Left lung (tissue), 10 donors: ENCODE data around the gene LY6G5C. TPM values are rescaled to one million over a fixed set of nuclear protein-coding genes. Genes with fewer than 3 reads are reported as not detected.

Experiments used
- ATAC-seq: fragments of 200-7000 bp; cut with Tn5 transposase; one replicate; pipeline ENCODE4 v1.9.1; 2020; ENCODE audit warnings: moderate library complexity
- DNase-seq, 4 donors: peaks; one replicate each; pipeline ENCODE4 v3.0.0-alpha.2; 2013 to 2020
- H3K27ac ChIP-seq, 2 donors: fragments of 200-600 bp; sonication (generic) in 1 of 2; one replicate each; pipeline versions ENCODE4 v1.5.0 to v1.8.0; 2020 to 2021
- H3K27me3 ChIP-seq, 2 donors: fragments of 200-600 bp; sonication (generic) in 1 of 2; one replicate each; pipeline versions ENCODE4 v1.5.0 to v1.8.0; 2020 to 2021
- H3K36me3 ChIP-seq, 2 donors: fragments of 200-600 bp; sonication (generic) in 1 of 2; one replicate each; pipeline versions ENCODE4 v1.5.0 to v1.8.0; 2020 to 2021
- H3K4me1 ChIP-seq, 2 donors: fragments of 200-600 bp; one replicate each; pipeline ENCODE4 v1.8.0; 2021
- H3K4me3 ChIP-seq, 2 donors: fragments of 200-600 bp; sonication (generic) in 1 of 2; one replicate each; pipeline versions ENCODE4 v1.5.0 to v1.8.0; 2020 to 2021; ENCODE audit warnings: mild to moderate bottlenecking in 1 of 2
- H3K9me3 ChIP-seq, 2 donors: fragments of 200-600 bp; sonication (generic) in 1 of 2; one replicate each; pipeline versions ENCODE4 v1.5.0 to v1.8.0; 2020 to 2021
- intact Hi-C, 2 donors: fragments of 100-400 bp; cut with DNase I; formaldehyde crosslinking; loops; one replicate each; pipeline versions ENCODE4 v1.11.2 to v1.14.2; 2022
- polyA plus RNA-seq, 6 donors: library from polyadenylated mRNA; unstranded; fragments of 120-200 nt; gene quantifications; one replicate each; pipeline ENCODE4 v1.2.1, GENCODE V29; 2013; ENCODE audit not compliant: insufficient read length in 6 of 6
- total RNA-seq, 2 donors: library from RNA; stranded (reverse); fragmentation: NEBNext Ultra II Directional; extraction: Animal tissue kit (Norgen Biotek cat#: 25700); gene quantifications; one replicate each; pipeline ENCODE4 v1.2.1, GENCODE V29; 2021
- TF ChIP-seq, protein P1 (sequence below), 2 donors: fragments of 200-600 bp; sonication (generic) in 1 of 2; IDR thresholded peaks; one replicate each; pipeline versions ENCODE4 v1.5.0 to v1.8.0; 2021; ENCODE audit warnings: antibody characterized with exemption in 2 of 2
- donor health status: DM: no; HTN: yes; CAD: no.
- donor health status: DM: no; HTN: no; CAD: no.

LY6G5C gene
- total and polyA plus RNA-seq, 8 donors, result 2.9 to 6.3 (median 3.7) TPM

DNA sequence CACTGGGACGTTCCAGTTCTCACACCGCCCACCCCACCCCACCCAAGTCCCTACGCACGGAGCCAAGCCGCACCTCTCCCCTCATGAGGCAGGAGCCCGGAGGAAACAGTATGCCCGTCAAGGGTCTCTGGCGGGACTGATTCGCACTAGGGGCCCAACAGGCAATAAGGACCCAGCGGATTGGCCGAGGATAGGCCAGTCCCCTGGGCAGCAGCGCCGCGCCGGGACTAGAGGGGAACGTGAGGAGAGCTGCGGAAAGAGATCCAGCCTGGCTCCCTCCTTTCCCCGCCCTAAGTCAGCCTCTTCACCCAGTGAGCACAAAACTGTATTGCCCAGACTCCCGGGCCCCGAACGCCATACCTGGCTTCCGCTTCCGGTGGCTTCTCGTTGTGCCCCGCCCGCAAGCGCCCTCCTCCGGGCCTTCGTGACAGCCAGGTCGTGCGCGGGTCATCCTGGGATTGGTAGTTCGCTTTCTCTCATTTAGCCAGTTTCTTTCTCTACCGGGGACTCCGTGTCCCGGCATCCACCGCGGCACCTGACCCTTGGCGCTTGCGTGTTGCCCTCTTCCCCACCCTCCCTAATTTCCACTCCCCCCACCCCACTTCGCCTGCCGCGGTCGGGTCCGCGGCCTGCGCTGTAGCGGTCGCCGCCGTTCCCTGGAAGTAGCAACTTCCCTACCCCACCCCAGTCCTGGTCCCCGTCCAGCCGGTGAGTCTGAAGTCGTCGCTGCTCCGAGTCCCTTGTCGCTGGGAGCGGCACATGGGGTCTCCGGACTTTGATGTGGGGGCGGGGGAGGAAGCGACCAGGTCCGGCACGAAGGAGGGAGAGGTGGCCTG, 15.1 kb downstream of the LY6G5C start, which contains the start of gene CSNK2B:
TSS of gene CSNK2B (plus strand) at position 580 of the 836 bp plus-strand sequence. CDS start 752 bp downstream, outside the sequence.
- Histone ChIP-seq H3K4me1 (peaks cover 19 to 58% of the 10 kb centered on the region in 2 donors), H3K27ac (peak within 1 kb of the TSS; percentile 93 to 94), H3K36me3 (peaks cover 0 to 62% of the 10 kb centered on the region in 2 donors), H3K9me3 (no peaks in the 10 kb centered on the region), H3K27me3 (no peaks in the 10 kb centered on the region), H3K4me3 (peak within 1 kb of the TSS; percentile 57 to 66)
- intact Hi-C loops, result no loop called here
- peak; percentile 97 to 99 (median 98) for DNase-seq
- TF ChIP-seq, protein P1, sequence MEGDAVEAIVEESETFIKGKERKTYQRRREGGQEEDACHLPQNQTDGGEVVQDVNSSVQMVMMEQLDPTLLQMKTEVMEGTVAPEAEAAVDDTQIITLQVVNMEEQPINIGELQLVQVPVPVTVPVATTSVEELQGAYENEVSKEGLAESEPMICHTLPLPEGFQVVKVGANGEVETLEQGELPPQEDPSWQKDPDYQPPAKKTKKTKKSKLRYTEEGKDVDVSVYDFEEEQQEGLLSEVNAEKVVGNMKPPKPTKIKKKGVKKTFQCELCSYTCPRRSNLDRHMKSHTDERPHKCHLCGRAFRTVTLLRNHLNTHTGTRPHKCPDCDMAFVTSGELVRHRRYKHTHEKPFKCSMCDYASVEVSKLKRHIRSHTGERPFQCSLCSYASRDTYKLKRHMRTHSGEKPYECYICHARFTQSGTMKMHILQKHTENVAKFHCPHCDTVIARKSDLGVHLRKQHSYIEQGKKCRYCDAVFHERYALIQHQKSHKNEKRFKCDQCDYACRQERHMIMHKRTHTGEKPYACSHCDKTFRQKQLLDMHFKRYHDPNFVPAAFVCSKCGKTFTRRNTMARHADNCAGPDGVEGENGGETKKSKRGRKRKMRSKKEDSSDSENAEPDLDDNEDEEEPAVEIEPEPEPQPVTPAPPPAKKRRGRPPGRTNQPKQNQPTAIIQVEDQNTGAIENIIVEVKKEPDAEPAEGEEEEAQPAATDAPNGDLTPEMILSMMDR (IDR thresholded peaks at IDR 0.05), result peak in 1 of 2 donors; percentile 26
- peak; percentile 93 for ATAC-seq

DNA sequence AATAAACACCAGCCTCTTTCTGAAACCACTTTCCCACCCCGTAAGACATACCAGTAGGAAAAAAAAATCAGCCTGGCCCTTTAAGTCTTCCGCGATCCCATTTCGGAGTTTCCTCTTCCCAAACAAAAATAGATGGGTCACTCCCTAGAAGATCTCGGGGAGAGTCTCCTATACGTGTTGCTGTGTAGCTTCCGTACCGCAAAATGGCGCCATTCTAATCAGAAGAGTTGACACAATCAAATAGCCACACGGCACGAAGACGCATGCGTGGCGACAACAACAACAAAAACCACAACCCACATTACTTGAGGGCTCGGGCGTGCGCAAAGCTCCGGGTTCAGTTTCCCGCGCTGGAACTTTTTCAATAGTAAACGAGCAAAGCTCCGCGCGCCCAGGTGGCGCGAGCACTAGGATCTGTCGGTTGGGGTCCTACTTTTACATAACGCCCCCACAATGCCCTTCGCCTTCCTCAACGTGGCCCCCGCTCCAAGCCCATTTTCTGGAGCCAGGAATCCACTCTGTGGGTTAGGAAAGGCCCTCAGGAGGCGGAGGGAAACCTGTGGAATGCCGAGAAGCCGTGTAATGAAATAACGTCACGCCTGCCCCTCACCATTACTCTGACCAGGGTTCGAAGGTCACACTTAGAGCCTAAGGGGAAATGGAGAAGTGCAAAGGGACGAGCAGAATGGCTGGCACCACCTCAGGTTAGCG, 15.9 kb downstream of the LY6G5C start, which contains the start of gene GPANK1:
TSS of gene GPANK1 (minus strand) at position 208 of the 711 bp plus-strand sequence. CDS start 519 bp downstream, outside the sequence.
- Histone ChIP-seq H3K36me3 (peaks cover 0 to 54% of the 10 kb centered on the region in 2 donors), H3K9me3 (no peaks in the 10 kb centered on the region), H3K27ac (peak within 1 kb of the TSS; percentile 93 to 94), H3K27me3 (no peaks in the 10 kb centered on the region), H3K4me3 (peak within 1 kb of the TSS; percentile 57 to 66), H3K4me1 (peaks cover 19 to 60% of the 10 kb centered on the region in 2 donors)
- DNase-seq, result peak; percentile 90 to 96 (median 94)
- intact Hi-C loops, result no loop called here
- TF ChIP-seq, protein P1 (IDR thresholded peaks at IDR 0.05), result no peak
- ATAC-seq, result peak; percentile 73

DNA sequence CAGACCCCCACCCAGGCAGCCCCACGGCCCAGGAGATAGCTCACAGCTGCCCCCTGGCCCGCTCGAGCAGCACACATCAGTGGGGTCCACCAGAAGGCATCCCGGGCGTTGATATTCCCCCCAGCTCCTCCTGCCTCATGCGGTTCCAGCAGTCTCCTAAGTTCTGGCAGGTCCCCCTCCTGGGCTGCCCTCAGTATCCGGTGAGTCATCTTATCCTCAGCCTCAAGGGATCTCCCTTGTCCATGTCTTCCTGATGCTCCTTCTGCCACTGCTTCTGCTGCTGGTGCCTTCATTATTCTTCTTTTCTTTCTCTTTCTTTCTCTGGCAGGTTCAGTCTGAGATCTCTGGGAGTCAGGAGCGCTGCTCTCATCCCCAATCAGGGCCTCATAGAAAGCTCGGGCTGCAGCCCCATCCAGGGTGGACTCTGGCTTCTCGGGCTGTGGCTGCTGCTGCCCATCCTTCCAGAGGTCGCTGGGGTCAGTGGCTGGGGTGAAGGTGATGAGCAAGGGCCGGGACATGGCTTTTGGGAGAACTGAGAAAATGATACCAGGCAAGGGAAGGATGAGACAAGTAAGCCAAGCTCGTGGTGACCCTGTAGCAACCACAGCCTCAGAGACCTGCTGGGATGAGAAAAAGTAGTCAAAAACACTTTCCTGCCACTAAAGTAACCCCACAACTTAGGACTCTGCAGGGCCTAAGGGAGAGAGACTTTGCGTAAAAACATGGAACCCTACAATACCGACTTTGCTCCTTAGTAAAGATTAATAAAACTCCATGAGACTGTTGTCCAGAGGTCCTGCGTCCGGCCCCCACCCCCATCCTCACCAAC, 16.7 kb downstream of the LY6G5C start:
- TF ChIP-seq, protein P1 (IDR thresholded peaks at IDR 0.05), result no peak
- H3K4me1 ChIP-seq, result peaks cover 23 to 67% of the 10 kb centered on the region in 2 donors
- intact Hi-C loops, result no loop called here

DNA sequence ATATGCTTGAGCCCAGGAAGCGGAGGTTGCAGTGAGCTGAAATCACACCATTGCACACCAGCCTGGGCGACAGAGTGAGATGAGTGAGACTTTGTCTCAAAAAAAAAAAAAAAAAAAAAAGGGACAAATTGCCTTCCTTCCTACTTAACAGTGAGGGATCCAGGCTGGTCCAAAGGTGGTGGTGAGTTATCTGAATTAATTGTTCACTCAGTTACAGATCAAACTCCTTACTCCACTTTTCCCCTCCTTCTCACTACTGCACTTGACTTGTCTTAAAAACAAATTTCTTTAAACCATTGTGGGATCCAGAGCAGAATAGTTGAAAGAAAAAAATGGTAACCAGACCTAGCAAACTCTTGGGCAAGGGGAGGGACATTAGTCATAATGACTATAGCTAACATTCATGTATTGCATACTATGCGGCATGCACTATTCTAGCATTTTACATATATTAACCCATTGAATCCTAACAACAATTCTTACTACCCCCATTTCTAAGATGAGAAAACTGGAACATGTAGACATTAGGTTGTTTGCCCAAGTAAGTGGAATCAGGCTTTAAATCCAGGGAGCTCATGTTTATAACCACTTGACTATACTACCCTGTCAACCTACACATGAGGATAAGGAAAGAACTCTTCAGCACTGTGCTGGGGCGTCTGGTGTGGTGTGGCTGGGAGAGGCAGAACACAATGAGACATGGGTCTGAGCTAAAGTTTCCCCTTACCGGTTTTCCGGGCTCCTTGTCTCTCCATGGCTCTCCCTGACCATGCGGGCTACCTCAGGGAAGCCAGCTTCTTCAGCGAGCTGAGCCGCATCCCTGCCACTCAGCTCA, 17.5 kb downstream of the LY6G5C start:
- H3K36me3 ChIP-seq, result peaks cover 0 to 38% of the 10 kb centered on the region in 2 donors
- TF ChIP-seq, protein P1 (IDR thresholded peaks at IDR 0.05), result no peak
- intact Hi-C loops, result no loop called here
- peak overlapping the region; percentile 57 to 66 for H3K4me3 ChIP-seq
- no peaks in the 10 kb centered on the region for H3K9me3 ChIP-seq
- peaks cover 31 to 72% of the 10 kb centered on the region in 2 donors for H3K4me1 ChIP-seq
- H3K27ac ChIP-seq, result peak overlapping the region; percentile 93 to 94
- no peak for ATAC-seq
- no peaks in the 10 kb centered on the region for H3K27me3 ChIP-seq
- no peak for DNase-seq

More for the DNA sequence above, 16.7 kb downstream of the LY6G5C start:
- ATAC-seq (no peak), DNase-seq (peak in 1 of 4 donors; percentile 66)
- Histone ChIP-seq H3K4me3 (peak overlapping the region; percentile 57 to 66), H3K36me3 (peaks cover 0 to 47% of the 10 kb centered on the region in 2 donors), H3K27me3 (no peaks in the 10 kb centered on the region), H3K27ac (peak overlapping the region; percentile 93 to 94), H3K9me3 (no peaks in the 10 kb centered on the region)
